A549 (cell line): Measurements from ENCODE around the gene AMFR.

Experiments
- EP300 ChIP-seq, 2 experiments: fragments of >200 bp; sonication (Bioruptor Twin); formaldehyde crosslinking; IDR thresholded peaks; 2 replicates in 1 of 2; 3 replicates in 1 of 2; pipeline ENCODE4 v1.6.1; 2016 to 2017
- JUN ChIP-seq, 2 experiments: fragments of >200 bp; sonication (Bioruptor Twin); formaldehyde crosslinking; IDR thresholded peaks; 2 replicates in 1 of 2; 3 replicates in 1 of 2; pipeline ENCODE4 v1.6.1; 2016 to 2017
- MAFK ChIP-seq: fragments of 450-650 bp; IDR thresholded peaks from 2 replicates; pipeline ENCODE4 v1.6.1; 2014; ENCODE audit not compliant: partially characterized antibody
- PHF8 ChIP-seq: fragments of 200-600 bp; sonication (generic); IDR thresholded peaks from 2 replicates; pipeline ENCODE4 v1.6.1; 2016; ENCODE audit warnings: low read depth, mild to moderate bottlenecking, antibody characterized with exemption, moderate library complexity, borderline replicate concordance
- RAD21 ChIP-seq, 2 experiments: fragments of >200 bp in 1 of 2; sonication (Bioruptor Twin) in 1 of 2; formaldehyde crosslinking in 1 of 2; IDR thresholded peaks in 1 of 2; conservative IDR thresholded peaks in 1 of 2; 2 replicates in 1 of 2; 3 replicates in 1 of 2; pipeline ENCODE4 v1.6.1; 2012 to 2018; ENCODE audit warnings: inconsistent platforms in 1 of 2
- REST ChIP-seq: fragments of 200-600 bp; sonication (generic); IDR thresholded peaks from 2 replicates; pipeline ENCODE4 v1.6.1; 2016; ENCODE audit warnings: antibody characterized with exemption, mild to moderate bottlenecking, moderate library complexity

GRCh38 chr16:56340864-56341365 is 84.4 kb downstream of the AMFR start:
- TF ChIP-seq RAD21 (conservative IDR thresholded peaks at IDR 0.05 in 1 of 2, IDR thresholded peaks at IDR 0.05 in 1 of 2) (no peak), EP300 (IDR thresholded peaks at IDR 0.05) (no peak), PHF8 (no peak), REST (no peak), JUN (IDR thresholded peaks at IDR 0.05) (no peak), MAFK (no peak)
